Tibial artery (tissue), 4 donors: ENCODE data around the gene RERE.

Experiments
- DNase-seq, 2 donors: peaks; one replicate each; pipeline ENCODE4 v3.0.0-alpha.2; 2019
- H3K27ac ChIP-seq, 2 donors: fragments of 200-600 bp; sonication (generic) in 1 of 2; 1 replicate in 1 of 2; 2 replicates in 1 of 2; pipeline ENCODE4 v1.5.1; 2018 to 2019; ENCODE audit warnings: mild to moderate bottlenecking in 1 of 2
- H3K27me3 ChIP-seq, 2 donors: fragments of 200-600 bp; sonication (generic) in 1 of 2; one replicate each; pipeline versions ENCODE4 v1.5.1 to v1.6.0; 2016 to 2019
- H3K36me3 ChIP-seq, 3 donors: fragments of 200-600 bp; sonication (generic) in 2 of 3; one replicate each; pipeline ENCODE4 v1.5.1; 2016 to 2019; ENCODE audit warnings: mild to moderate bottlenecking in 2 of 3
- H3K4me1 ChIP-seq, 4 donors: fragments of 200-600 bp; sonication (generic) in 2 of 4; 1 replicate in 3 of 4; 2 replicates in 1 of 4; pipeline ENCODE4 v1.5.1; 2016 to 2019
- H3K4me3 ChIP-seq, 2 donors: fragments of 200-600 bp; sonication (generic) in 1 of 2; 1 replicate in 1 of 2; 2 replicates in 1 of 2; pipeline ENCODE4 v1.5.1; 2018 to 2019; ENCODE audit warnings: mild to moderate bottlenecking in 2 of 2
- H3K9me3 ChIP-seq, 3 donors: fragments of 200-600 bp; sonication (generic) in 1 of 3; one replicate each; pipeline ENCODE4 v1.5.1; 2016 to 2019
- CTCF ChIP-seq, 2 experiments: fragments of 200-600 bp in 1 of 2; fragments of 450-650 bp in 1 of 2; IDR thresholded peaks; one replicate each; pipeline ENCODE4 v1.5.1; 2017 to 2019; ENCODE audit warnings: antibody characterized with exemption in 2 of 2, mild to moderate bottlenecking in 1 of 2, moderate library complexity in 1 of 2
- intact Hi-C: fragments of 100-400 bp; cut with DNase I; formaldehyde crosslinking; loops from one replicate; pipeline ENCODE4 v1.15.0; 2023; ENCODE audit warnings: low total_unique reads

The RERE gene

GRCh38 chr1:8518490-8518801 lies 299.0 kb downstream of the RERE start:
- H3K4me1 ChIP-seq = peaks cover 0 to 27% (median 17%) of the 10 kb centered on the region in 4 donors
- H3K27ac ChIP-seq = peak overlapping the region in 1 of 2 donors; percentile 23
- H3K9me3 ChIP-seq = no peaks in the 10 kb centered on the region
- H3K36me3 ChIP-seq = no peaks in the 10 kb centered on the region
- no peak for TF ChIP-seq CTCF (IDR thresholded peaks at IDR 0.05)
- no peak overlapping the region for H3K4me3 ChIP-seq
- intact Hi-C loops = no loop called here
- H3K27me3 ChIP-seq = no peaks in the 10 kb centered on the region
- no peak for DNase-seq

GRCh38 chr1:8517661-8518489 lies 299.6 kb downstream of the RERE start:
- no peak overlapping the region for H3K4me3 ChIP-seq
- no peaks in the 10 kb centered on the region for H3K36me3 ChIP-seq
- H3K9me3 ChIP-seq = no peaks in the 10 kb centered on the region
- intact Hi-C loops = no loop called here
- peaks cover 0 to 22% (median 11%) of the 10 kb centered on the region in 4 donors for H3K4me1 ChIP-seq
- no peak for TF ChIP-seq CTCF (IDR thresholded peaks at IDR 0.05)
- no peaks in the 10 kb centered on the region for H3K27me3 ChIP-seq
- no peak for DNase-seq
- H3K27ac ChIP-seq = peak overlapping the region in 1 of 2 donors; percentile 23

GRCh38 chr1:8516793-8517556 lies 300.5 kb downstream of the RERE start:
- no peaks in the 10 kb centered on the region for H3K9me3 ChIP-seq
- H3K4me3 ChIP-seq = no peak overlapping the region
- peak overlapping the region in 1 of 2 donors; percentile 16 for H3K27ac ChIP-seq
- H3K27me3 ChIP-seq = no peaks in the 10 kb centered on the region
- no peaks in the 10 kb centered on the region for H3K36me3 ChIP-seq
- no peak for TF ChIP-seq CTCF (IDR thresholded peaks at IDR 0.05)
- peaks cover 0 to 20% (median 10%) of the 10 kb centered on the region in 4 donors for H3K4me1 ChIP-seq
- DNase-seq = no peak
- intact Hi-C loops = no loop called here

GRCh38 chr1:8516278-8516777 lies 301.1 kb downstream of the RERE start:
- no peak for DNase-seq
- H3K36me3 ChIP-seq = no peaks in the 10 kb centered on the region
- no peak overlapping the region for H3K4me3 ChIP-seq
- intact Hi-C loops = no loop called here
- peaks cover 0 to 25% (median 11%) of the 10 kb centered on the region in 4 donors for H3K4me1 ChIP-seq
- no peaks in the 10 kb centered on the region for H3K9me3 ChIP-seq
- no peak overlapping the region for H3K27ac ChIP-seq
- no peaks in the 10 kb centered on the region for H3K27me3 ChIP-seq
- TF ChIP-seq CTCF (IDR thresholded peaks at IDR 0.05) = no peak

GRCh38 chr1:8512504-8512903 lies 304.9 kb downstream of the RERE start:
- intact Hi-C loops = no loop called here
- no peak for TF ChIP-seq CTCF (IDR thresholded peaks at IDR 0.05)
- no peak for DNase-seq
- Histone ChIP-seq H3K27me3 (no peaks in the 10 kb centered on the region), H3K27ac (no peak overlapping the region), H3K36me3 (peaks cover 0 to 3% (median 0%) of the 10 kb centered on the region in 3 donors), H3K9me3 (no peaks in the 10 kb centered on the region), H3K4me1 (peaks cover 0 to 32% (median 20%) of the 10 kb centered on the region in 4 donors), H3K4me3 (no peak overlapping the region)
